K562 (cell line): ENCODE measurements around the gene SELL. TPM values are rescaled to one million over a fixed set of nuclear protein-coding genes. Genes with fewer than 3 reads are reported as not detected.

Experiments used
- ATAC-seq: fragments of 200-7000 bp; cut with Tn5 transposase; 3 replicates; pipeline ENCODE4 v1.9.1; 2020; ENCODE audit warnings: moderate library complexity
- BruUV-seq: library from RNA; stranded (reverse); fragments of 400-500 nt; replicated peaks from 2 replicates; lab custom pipeline; 2021; lab: Mats Ljungman, UMichigan
- CTCF ChIA-PET: fragments of 300-600 bp; formaldehyde crosslinking; extraction: SDS; loops from one replicate; lab custom pipeline; 2021; ENCODE audit warnings: low intra/inter-chr PET ratio; lab: Yijun Ruan, JAX
- POLR2A ChIA-PET: fragments of 300-600, 350-650 bp; sonication (Branson Sonifier 250); formaldehyde crosslinking; extraction: SDS; loops from one replicate; lab custom pipeline; 2021; ENCODE audit warnings: antibody characterized with exemption, inconsistent platforms; lab: Yijun Ruan, JAX
- DNase-seq, 4 experiments: peaks; one replicate each; pipeline versions ENCODE4 v3.0.0 to v3.0.0-alpha.2; 2011 to 2018; ENCODE audit warnings: low spot score in 3 of 4, mixed read lengths in 3 of 4; ENCODE audit errors: extremely low read depth in 1 of 4
- FAIRE-seq: peaks from 2 replicates; lab custom pipeline; 2011; peaks lifted over from hg19 to GRCh38; lab: Jason Lieb, UNC
- H2AFZ ChIP-seq: 2 replicates; pipeline ENCODE4 v1.6.0; 2011; ENCODE audit warnings: low read depth, low read length, control low read depth, inconsistent platforms
- H3K27ac ChIP-seq: fragments of 200-600 bp; 3 replicates; pipeline ENCODE4 v1.8.0; 2011; ENCODE audit warnings: low read depth, mild to moderate bottlenecking, control low read depth, inconsistent platforms, low read length, moderate library complexity, mixed read lengths; ENCODE audit errors: extremely low read depth
- H3K27me3 ChIP-seq, 2 experiments: fragments of 300-600 bp in 1 of 2; 2 replicates in 1 of 2; 3 replicates in 1 of 2; pipeline versions ENCODE4 v1.6.0 to v1.8.0; 2011; ENCODE audit warnings: inconsistent platforms in 2 of 2, low read length in 2 of 2, mild to moderate bottlenecking in 1 of 2, mixed read lengths in 1 of 2, moderate library complexity in 1 of 2; ENCODE audit not compliant: control insufficient read depth in 2 of 2, insufficient read depth in 2 of 2
- H3K36me3 ChIP-seq: fragments of 300-600 bp; 3 replicates; pipeline ENCODE4 v1.8.0; 2011; ENCODE audit warnings: mild to moderate bottlenecking, low read length, inconsistent platforms; ENCODE audit not compliant: control insufficient read depth, insufficient read depth
- H3K4me1 ChIP-seq, 2 experiments: fragments of 200-600 bp in 1 of 2; replicated peaks in 1 of 2; 2 replicates in 1 of 2; 3 replicates in 1 of 2; pipeline versions ENCODE4 v1.5.1 to v1.8.0; 2011; ENCODE audit warnings: inconsistent platforms in 2 of 2, low read length in 2 of 2, mild to moderate bottlenecking in 1 of 2, mixed read lengths in 1 of 2, moderate library complexity in 1 of 2; ENCODE audit not compliant: control insufficient read depth in 2 of 2, insufficient read depth in 2 of 2
- H3K4me2 ChIP-seq: 2 replicates; pipeline ENCODE4 v1.6.1; 2011; ENCODE audit warnings: low read length, control low read depth, inconsistent platforms, mixed read lengths; ENCODE audit not compliant: insufficient read depth
- H3K4me3 ChIP-seq: fragments of 200-600 bp; sonication (generic), shearing (Covaris generic); 2 replicates; pipeline ENCODE4 v1.5.1; 2016; ENCODE audit warnings: control low read depth, inconsistent platforms
- H3K79me2 ChIP-seq: fragments of 200-600 bp; 3 replicates; pipeline ENCODE4 v1.8.0; 2011; ENCODE audit warnings: low read length, inconsistent platforms; ENCODE audit not compliant: control insufficient read depth, insufficient read depth
- H3K9ac ChIP-seq, 2 experiments: 2 replicates each; pipeline versions ENCODE4 v1.6.0 to v1.6.1; 2011; ENCODE audit warnings: low read depth in 2 of 2, low read length in 2 of 2, control low read depth in 1 of 2, inconsistent platforms in 1 of 2, mild to moderate bottlenecking in 1 of 2, mixed read lengths in 1 of 2; ENCODE audit not compliant: insufficient read depth in 1 of 2
- H3K9me1 ChIP-seq: one replicate; pipeline ENCODE4 v1.6.0; 2011; ENCODE audit warnings: inconsistent platforms, mild to moderate bottlenecking, low read length, moderate library complexity; ENCODE audit not compliant: control insufficient read depth, insufficient read depth
- H3K9me3 ChIP-seq: replicated peaks from 2 replicates; pipeline ENCODE4 v1.5.1; 2011; ENCODE audit warnings: low read depth, low read length, inconsistent platforms; ENCODE audit not compliant: control insufficient read depth, insufficient read depth
- H4K20me1 ChIP-seq: replicated peaks from 2 replicates; pipeline ENCODE4 v1.6.1; 2011; ENCODE audit warnings: low read length, inconsistent platforms, mixed read lengths; ENCODE audit not compliant: control insufficient read depth, insufficient read depth
- ETV5 ChIP-seq: sonication (generic); formaldehyde crosslinking; IDR thresholded peaks from 2 replicates; pipeline ENCODE4 v1.4.0; 2020; ENCODE audit warnings: low read depth, mild to moderate bottlenecking, missing genetic modification reagents
- EZH2 ChIP-seq: IDR thresholded peaks from 2 replicates; pipeline ENCODE4 v1.6.1; 2012; ENCODE audit warnings: low read depth, mild to moderate bottlenecking, inconsistent platforms, low read length, borderline replicate concordance
- GATA2 ChIP-seq: sonication (generic); formaldehyde crosslinking; IDR thresholded peaks from 2 replicates; pipeline ENCODE4 v1.4.0; 2020; ENCODE audit warnings: mild to moderate bottlenecking, missing genetic modification reagents
- HDAC3 ChIP-seq: fragments of 450-650 bp; IDR thresholded peaks from 2 replicates; pipeline ENCODE4 v1.6.1; 2018; ENCODE audit warnings: borderline replicate concordance, mild to moderate bottlenecking, moderate library complexity; ENCODE audit not compliant: partially characterized antibody
- MAFF ChIP-seq: IDR thresholded peaks from 2 replicates; pipeline ENCODE4 v1.6.1; 2012; ENCODE audit warnings: low read length, improper control_type of control experiment
- NFIC ChIP-seq: fragments of 450-650 bp; IDR thresholded peaks from 2 replicates; pipeline ENCODE4 v1.6.1; 2017; ENCODE audit warnings: mild to moderate bottlenecking, inconsistent platforms
- PHB ChIP-seq: fragments of 250-450 bp; sonication (Bioruptor Pico); IDR thresholded peaks from 2 replicates; pipeline ENCODE4 v1.5.0; 2021
- PYGO2 ChIP-seq: fragments of 450-650 bp; IDR thresholded peaks from 2 replicates; pipeline ENCODE4 v1.6.1; 2016; ENCODE audit warnings: mild to moderate bottlenecking, missing genetic modification characterization, moderate library complexity, missing compliant biosample characterization
- TAF7 ChIP-seq: fragments of 450-650 bp; IDR thresholded peaks from 2 replicates; pipeline ENCODE4 v1.6.1; 2016; ENCODE audit warnings: missing genetic modification characterization, missing compliant biosample characterization
- ZNF253 ChIP-seq: fragments of 250-450 bp; sonication (Bioruptor Pico); conservative IDR thresholded peaks from 2 replicates; pipeline ENCODE4 v1.6.1; 2021; ENCODE audit warnings: mild to moderate bottlenecking
- ZNF431 ChIP-seq: sonication (generic); formaldehyde crosslinking; IDR thresholded peaks from 2 replicates; pipeline ENCODE4 v1.8.0; 2022; ENCODE audit warnings: mild to moderate bottlenecking, missing genetic modification reagents
- ZNF766 ChIP-seq: fragments of 200-800 bp; sonication (Bioruptor generic); conservative IDR thresholded peaks from 2 replicates; pipeline ENCODE4 v1.6.1; 2016; ENCODE audit warnings: missing genetic modification characterization, missing compliant biosample characterization
- WGBS: fragments of 100-300 bp; shearing (Covaris generic); methylation state at CpG from one replicate; pipeline ENCODE4 v1.1.6; 2016; ENCODE audit warnings: low coverage, mixed read lengths; ENCODE audit not compliant: insufficient coverage; ENCODE audit errors: missing lambda C conversion rate; 5-methylcytosine and 5-hydroxymethylcytosine counted together
- in situ Hi-C: fragments of 300-500 bp; cut with MboI; formaldehyde crosslinking; loops from 4 replicates; pipeline ENCODE4 v1.15.0; 2018; ENCODE audit warnings: inconsistent platforms, mixed read lengths
- intact Hi-C: fragments of 100-400 bp; cut with micrococcal nuclease; formaldehyde crosslinking; loops from 2 replicates; pipeline ENCODE4 v1.14.2; 2022
- polyA plus RNA-seq, 8 experiments: library from polyadenylated mRNA; depleted of rRNA in 4 of 8; stranded (reverse) in 5 of 8; unstranded in 3 of 8; fragments of >200 nt; fragmentation: Nextera tagmentation in 2 of 8; fragmentation: Illumina TruSeq in 1 of 8; extraction: Ambion mirVana in 2 of 8; extraction: Trizol in 1 of 8; gene quantifications; 2 replicates each; pipeline versions ENCODE4 v1.2.1 to v1.2.3, GENCODE V29; 2011 to 2014; ENCODE audit warnings: inconsistent platforms in 1 of 8, missing spikeins in 1 of 8
- total RNA-seq, 7 experiments: library from RNA; depleted of rRNA in 6 of 7; stranded (reverse); fragments of >200 nt in 6 of 7; fragmentation: Illumina TruSeq in 2 of 7; extraction: Trizol in 2 of 7; gene quantifications; 2 replicates each; pipeline versions ENCODE4 v1.2.1 to v1.2.3, GENCODE V29; 2011 to 2021; ENCODE audit warnings: low replicate concordance in 1 of 7
- TF ChIP-seq, protein P1 (sequence below): fragments of 450-650 bp; formaldehyde crosslinking; IDR thresholded peaks from 2 replicates; pipeline ENCODE4 v1.4.0; 2020; ENCODE audit warnings: mild to moderate bottlenecking, moderate library complexity
- TF ChIP-seq, protein P2 (sequence below): IDR thresholded peaks from 3 replicates; pipeline ENCODE4 v1.6.1; 2011; ENCODE audit warnings: borderline replicate concordance, mild to moderate bottlenecking; ENCODE audit not compliant: insufficient read length, insufficient read depth
- TF ChIP-seq, protein P3 (sequence below): fragments of 450-650 bp; formaldehyde crosslinking; IDR thresholded peaks from 2 replicates; pipeline ENCODE4 v1.4.0; 2020; ENCODE audit warnings: mild to moderate bottlenecking, mixed read lengths
- TF ChIP-seq, protein P4 (sequence below): sonication (generic); formaldehyde crosslinking; IDR thresholded peaks from 2 replicates; pipeline ENCODE4 v1.8.0; 2022; ENCODE audit warnings: missing genetic modification reagents, mild to moderate bottlenecking, borderline replicate concordance

The SELL gene
- total and polyA plus RNA-seq, 9 of the 15 experiments (the other 6 are each of a cell fraction or from before 2014, with no cell fraction given), result 0.51 TPM; not detected in 8

DNA sequence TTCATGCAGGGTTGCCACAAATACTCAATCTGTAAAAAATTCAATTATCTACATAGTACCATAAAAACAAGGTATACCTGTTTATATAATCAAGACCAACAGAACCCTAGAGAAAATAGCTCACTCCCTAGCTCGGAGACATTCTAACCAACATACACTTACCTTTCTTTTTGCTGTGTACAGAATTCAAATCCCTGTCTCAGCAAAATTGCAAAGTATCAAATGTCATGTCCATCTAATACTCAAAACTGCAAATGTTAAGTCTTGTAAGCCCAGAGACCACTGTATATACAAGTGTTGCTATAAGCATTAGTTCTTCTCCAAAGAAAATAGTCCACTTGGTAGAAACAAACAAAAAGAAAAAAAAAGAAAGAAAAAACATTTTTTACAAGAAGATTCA, 38.6 kb upstream of the SELL start:
- no peak overlapping the region for H3K4me2 ChIP-seq
- no peaks in the 10 kb centered on the region for H3K9me3 ChIP-seq
- H3K36me3 ChIP-seq, result no peaks in the 10 kb centered on the region
- intact Hi-C loops (no loop called here), in situ Hi-C loops (no loop called here)
- H3K4me1 ChIP-seq, result no peaks in the 10 kb centered on the region
- no peaks in the 10 kb centered on the region for H3K79me2 ChIP-seq
- CTCF ChIA-PET, result no interaction called here
- H3K27me3 ChIP-seq, result no peaks in the 10 kb centered on the region
- H3K4me3 ChIP-seq, result no peak overlapping the region
- no peaks in the 10 kb centered on the region for H4K20me1 ChIP-seq
- H3K27ac ChIP-seq, result no peak overlapping the region
- no peak overlapping the region for H2AFZ ChIP-seq
- POLR2A ChIA-PET, result no interaction called here
- no peak for DNase-seq
- H3K9ac ChIP-seq, result no peak overlapping the region
- WGBS, result 0% methylated on average over 1 of the region's 1 CpG
- ATAC-seq, result no peak
- no peaks in the 10 kb centered on the region for H3K9me1 ChIP-seq
- FAIRE-seq, result no peak
- BruUV-seq, result no TSS peak
- TF ChIP-seq NFIC (no peak), TAF7 (tag) (no peak), PHB (CRISPR knock-in tag) (no peak), ZNF766 (CRISPR knock-in tag) (no peak), HDAC3 (no peak), EZH2 (no peak), ZNF253 (CRISPR knock-in tag) (no peak), PYGO2 (tag) (no peak), ETV5 (no peak), MAFF (peak; percentile 31; the same call in 1 of the 2 replicates), GATA2 (CRISPR knock-in tag) (no peak), ZNF431 (CRISPR knock-in tag) (no peak)
- TF ChIP-seq, protein P1, sequence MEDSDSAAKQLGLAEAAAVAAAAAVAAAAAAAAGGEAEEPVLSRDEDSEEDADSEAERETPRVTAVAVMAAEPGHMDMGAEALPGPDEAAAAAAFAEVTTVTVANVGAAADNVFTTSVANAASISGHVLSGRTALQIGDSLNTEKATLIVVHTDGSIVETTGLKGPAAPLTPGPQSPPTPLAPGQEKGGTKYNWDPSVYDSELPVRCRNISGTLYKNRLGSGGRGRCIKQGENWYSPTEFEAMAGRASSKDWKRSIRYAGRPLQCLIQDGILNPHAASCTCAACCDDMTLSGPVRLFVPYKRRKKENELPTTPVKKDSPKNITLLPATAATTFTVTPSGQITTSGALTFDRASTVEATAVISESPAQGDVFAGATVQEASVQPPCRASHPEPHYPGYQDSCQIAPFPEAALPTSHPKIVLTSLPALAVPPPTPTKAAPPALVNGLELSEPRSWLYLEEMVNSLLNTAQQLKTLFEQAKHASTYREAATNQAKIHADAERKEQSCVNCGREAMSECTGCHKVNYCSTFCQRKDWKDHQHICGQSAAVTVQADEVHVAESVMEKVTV, result no peak
- TF ChIP-seq, protein P2, sequence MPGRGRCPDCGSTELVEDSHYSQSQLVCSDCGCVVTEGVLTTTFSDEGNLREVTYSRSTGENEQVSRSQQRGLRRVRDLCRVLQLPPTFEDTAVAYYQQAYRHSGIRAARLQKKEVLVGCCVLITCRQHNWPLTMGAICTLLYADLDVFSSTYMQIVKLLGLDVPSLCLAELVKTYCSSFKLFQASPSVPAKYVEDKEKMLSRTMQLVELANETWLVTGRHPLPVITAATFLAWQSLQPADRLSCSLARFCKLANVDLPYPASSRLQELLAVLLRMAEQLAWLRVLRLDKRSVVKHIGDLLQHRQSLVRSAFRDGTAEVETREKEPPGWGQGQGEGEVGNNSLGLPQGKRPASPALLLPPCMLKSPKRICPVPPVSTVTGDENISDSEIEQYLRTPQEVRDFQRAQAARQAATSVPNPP, result no peak
- TF ChIP-seq, protein P3, sequence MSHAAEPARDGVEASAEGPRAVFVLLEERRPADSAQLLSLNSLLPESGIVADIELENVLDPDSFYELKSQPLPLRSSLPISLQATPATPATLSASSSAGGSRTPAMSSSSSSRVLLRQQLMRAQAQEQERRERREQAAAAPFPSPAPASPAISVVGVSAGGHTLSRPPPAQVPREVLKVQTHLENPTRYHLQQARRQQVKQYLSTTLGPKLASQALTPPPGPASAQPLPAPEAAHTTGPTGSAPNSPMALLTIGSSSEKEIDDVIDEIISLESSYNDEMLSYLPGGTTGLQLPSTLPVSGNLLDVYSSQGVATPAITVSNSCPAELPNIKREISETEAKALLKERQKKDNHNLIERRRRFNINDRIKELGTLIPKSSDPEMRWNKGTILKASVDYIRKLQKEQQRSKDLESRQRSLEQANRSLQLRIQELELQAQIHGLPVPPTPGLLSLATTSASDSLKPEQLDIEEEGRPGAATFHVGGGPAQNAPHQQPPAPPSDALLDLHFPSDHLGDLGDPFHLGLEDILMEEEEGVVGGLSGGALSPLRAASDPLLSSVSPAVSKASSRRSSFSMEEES, result no peak
- TF ChIP-seq, protein P4, sequence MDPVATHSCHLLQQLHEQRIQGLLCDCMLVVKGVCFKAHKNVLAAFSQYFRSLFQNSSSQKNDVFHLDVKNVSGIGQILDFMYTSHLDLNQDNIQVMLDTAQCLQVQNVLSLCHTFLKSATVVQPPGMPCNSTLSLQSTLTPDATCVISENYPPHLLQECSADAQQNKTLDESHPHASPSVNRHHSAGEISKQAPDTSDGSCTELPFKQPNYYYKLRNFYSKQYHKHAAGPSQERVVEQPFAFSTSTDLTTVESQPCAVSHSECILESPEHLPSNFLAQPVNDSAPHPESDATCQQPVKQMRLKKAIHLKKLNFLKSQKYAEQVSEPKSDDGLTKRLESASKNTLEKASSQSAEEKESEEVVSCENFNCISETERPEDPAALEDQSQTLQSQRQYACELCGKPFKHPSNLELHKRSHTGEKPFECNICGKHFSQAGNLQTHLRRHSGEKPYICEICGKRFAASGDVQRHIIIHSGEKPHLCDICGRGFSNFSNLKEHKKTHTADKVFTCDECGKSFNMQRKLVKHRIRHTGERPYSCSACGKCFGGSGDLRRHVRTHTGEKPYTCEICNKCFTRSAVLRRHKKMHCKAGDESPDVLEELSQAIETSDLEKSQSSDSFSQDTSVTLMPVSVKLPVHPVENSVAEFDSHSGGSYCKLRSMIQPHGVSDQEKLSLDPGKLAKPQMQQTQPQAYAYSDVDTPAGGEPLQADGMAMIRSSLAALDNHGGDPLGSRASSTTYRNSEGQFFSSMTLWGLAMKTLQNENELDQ (CRISPR knock-in tag), result no peak
